ENCODE results near the gene UBE2D4. TPM values are rescaled to one million over a fixed set of nuclear protein-coding genes. Genes with fewer than 3 reads are reported as not detected.

The UBE2D4 gene
- total and polyA plus RNA-seq, 9 of the 15 experiments (the other 6 are each of a cell fraction or from before 2014, with no cell fraction given): 3.3 to 16.2 (median 7.5) TPM

GRCh38 chr7:43942997-43943396, 16.8 kb downstream of the UBE2D4 start (continued):
- TF ChIP-seq BCOR (IDR thresholded peaks at IDR 0.05) (no peak), MCM3 (IDR thresholded peaks at IDR 0.05) (no peak), ZNF316 (IDR thresholded peaks at IDR 0.05) (no peak), ZKSCAN1 (IDR thresholded peaks at IDR 0.05; ENCODE audit: low read depth, low read length) (no peak), RAD21 (CRISPR knock-in tag; conservative IDR thresholded peaks at IDR 0.05 in 1 of 2, IDR thresholded peaks at IDR 0.05 in 1 of 2) (peak in 1 of 2 experiments; percentile 60; a peak in 2 of 4 replicates), PATZ1 (CRISPR knock-in tag; IDR thresholded peaks at IDR 0.05; ENCODE audit: borderline replicate concordance) (no peak), RFX7 (CRISPR knock-in tag; IDR thresholded peaks at IDR 0.05) (no peak), ZNF398 (CRISPR knock-in tag; IDR thresholded peaks at IDR 0.05) (no peak), NCOA1 (IDR thresholded peaks at IDR 0.05; ENCODE audit: low read depth) (no peak), ARID4B (CRISPR knock-in tag; IDR thresholded peaks at IDR 0.05) (no peak), ZFP1 (CRISPR knock-in tag; IDR thresholded peaks at IDR 0.05) (no peak), CHD2 (IDR thresholded peaks at IDR 0.05; ENCODE audit: low read depth, low read length) (no peak), THRB (CRISPR knock-in tag; conservative IDR thresholded peaks at IDR 0.05) (no peak), MTA1 (IDR thresholded peaks at IDR 0.05; ENCODE audit: borderline replicate concordance) (no peak), MAFF (IDR thresholded peaks at IDR 0.05; ENCODE audit: low read length) (no peak), HOXB6 (CRISPR knock-in tag; IDR thresholded peaks at IDR 0.05; ENCODE audit: borderline replicate concordance) (no peak)
